B cell (primary cell): ENCODE data around the gene FOXF1. TPM values are rescaled to one million over a fixed set of nuclear protein-coding genes. Genes with fewer than 3 reads are reported as not detected.

Experiments
- ATAC-seq: fragments of 200-7000 bp; cut with Tn5 transposase; one replicate; pipeline ENCODE4 v1.10.0; 2021; ENCODE audit warnings: low read depth, mild to moderate bottlenecking, moderate number of reproducible peaks, moderate library complexity
- CTCF ChIA-PET: fragments of 350-600 bp; sonication (Branson Sonifier 250); formaldehyde crosslinking; loops from one replicate; lab custom pipeline; 2021; ENCODE audit warnings: antibody characterized with exemption, inconsistent platforms; lab: Charles Lee
- POLR2A ChIA-PET: fragments of 350-600 bp; sonication (Branson Sonifier 250); formaldehyde crosslinking; loops from one replicate; lab custom pipeline; 2021; ENCODE audit warnings: antibody characterized with exemption; lab: Charles Lee
- DNase-seq: peaks from one replicate; pipeline ENCODE4 v3.0.0; 2013
- H2AFZ ChIP-seq: 2 replicates; pipeline ENCODE4 v1.6.1; 2012; ENCODE audit warnings: mild to moderate bottlenecking, low read depth, low read length; ENCODE audit not compliant: insufficient read depth, poor library complexity, severe bottlenecking
- H3K27ac ChIP-seq, 2 donors: 1 replicate in 1 of 2; 2 replicates in 1 of 2; pipeline ENCODE4 v1.5.1; 2012 to 2013; ENCODE audit warnings: low read length in 2 of 2, mild to moderate bottlenecking in 2 of 2, moderate library complexity in 1 of 2
- H3K27me3 ChIP-seq, 4 experiments: fragments of 200-600 bp in 1 of 4; sonication (generic) in 1 of 4; replicated peaks in 1 of 4; 1 replicate in 2 of 4; 2 replicates in 2 of 4; pipeline versions ENCODE4 v1.6.1 to v1.7.0; 2013 to 2016; ENCODE audit warnings: low read length in 3 of 4, mild to moderate bottlenecking in 2 of 4, mixed read lengths in 1 of 4, moderate library complexity in 1 of 4; ENCODE audit not compliant: insufficient read depth in 4 of 4, control insufficient read depth in 3 of 4; ENCODE audit errors: control extremely low read depth in 1 of 4
- H3K36me3 ChIP-seq, 2 experiments: replicated peaks in 1 of 2; 1 replicate in 1 of 2; 2 replicates in 1 of 2; pipeline versions ENCODE4 v1.6.1 to v1.7.1; 2013; ENCODE audit warnings: low read length in 1 of 2; ENCODE audit not compliant: insufficient read depth in 2 of 2, control insufficient read depth in 1 of 2; ENCODE audit errors: control extremely low read depth in 1 of 2, extremely low read depth in 1 of 2
- H3K4me1 ChIP-seq, 2 donors: fragments of 200-600 bp in 1 of 2; sonication (generic) in 1 of 2; 1 replicate in 1 of 2; 2 replicates in 1 of 2; pipeline versions ENCODE4 v1.5.1 to v1.6.1; 2013 to 2017; ENCODE audit warnings: low read length in 2 of 2; ENCODE audit not compliant: control insufficient read depth in 2 of 2, insufficient read depth in 2 of 2
- H3K4me2 ChIP-seq: replicated peaks from 2 replicates; pipeline ENCODE3; 2012; ENCODE audit warnings: mild to moderate bottlenecking, low read depth, low read length; ENCODE audit not compliant: poor library complexity, severe bottlenecking
- H3K4me3 ChIP-seq, 5 experiments: fragments of 200-600 bp in 1 of 5; sonication (generic) in 1 of 5; 1 replicate in 3 of 5; 2 replicates in 2 of 5; pipeline versions ENCODE4 v1.5.1 to v1.7.0; 2011 to 2016; ENCODE audit warnings: low read length in 4 of 5, mild to moderate bottlenecking in 4 of 5, low read depth in 2 of 5, control low read depth in 1 of 5, moderate library complexity in 1 of 5; ENCODE audit not compliant: insufficient read depth in 1 of 5; ENCODE audit errors: control extremely low read depth in 1 of 5, extremely low read depth in 1 of 5
- H3K79me2 ChIP-seq: fragments of 200-600 bp; sonication (generic); one replicate; pipeline ENCODE4 v1.6.0; 2016; ENCODE audit warnings: low read length; ENCODE audit not compliant: control insufficient read depth, insufficient read depth
- H3K9ac ChIP-seq: fragments of 200-600 bp; sonication (generic); 2 replicates; pipeline ENCODE4 v1.6.1; 2017; ENCODE audit warnings: mild to moderate bottlenecking, low read length, moderate library complexity
- H3K9me3 ChIP-seq, 3 donors: one replicate each; pipeline versions ENCODE4 v1.6.1 to v1.7.1; 2013; ENCODE audit warnings: low read length in 2 of 3; ENCODE audit not compliant: control insufficient read depth in 2 of 3, insufficient read depth in 1 of 3; ENCODE audit errors: control extremely low read depth in 1 of 3
- H4K20me1 ChIP-seq: 2 replicates; pipeline ENCODE4 v1.6.0; 2012; ENCODE audit warnings: mild to moderate bottlenecking, low read length; ENCODE audit not compliant: insufficient read depth, control insufficient read depth, poor library complexity, severe bottlenecking
- H3K27ac Mint-ChIP-seq: one replicate; pipeline ENCODE4 v1.8.0; 2021; ENCODE audit warnings: mixed read lengths
- H3K27me3 Mint-ChIP-seq: one replicate; pipeline ENCODE4 v1.8.0; 2021; ENCODE audit warnings: mixed read lengths
- H3K4me1 Mint-ChIP-seq: one replicate; pipeline ENCODE4 v1.8.0; 2021; ENCODE audit warnings: mixed read lengths
- H3K4me3 Mint-ChIP-seq: one replicate; pipeline ENCODE4 v1.8.0; 2021; ENCODE audit warnings: mixed read lengths
- H3K9me3 Mint-ChIP-seq: one replicate; pipeline ENCODE4 v1.8.0; 2022; ENCODE audit warnings: mixed read lengths; ENCODE audit not compliant: insufficient read depth
- EZH2 ChIP-seq: IDR thresholded peaks from 2 replicates; pipeline ENCODE4 v1.6.1; 2012; ENCODE audit warnings: borderline replicate concordance, low read depth, mild to moderate bottlenecking, moderate library complexity, low read length; ENCODE audit not compliant: insufficient read depth, poor library complexity, severe bottlenecking
- WGBS: methylation state at CpG from one replicate; pipeline ENCODE4 v1.1.5; 2013; ENCODE audit warnings: missing lambda C conversion rate; ENCODE audit not compliant: insufficient coverage; 5-methylcytosine and 5-hydroxymethylcytosine counted together
- intact Hi-C: fragments of 100-400 bp; cut with micrococcal nuclease; formaldehyde crosslinking; loops from one replicate; pipeline ENCODE4 v1.10.0; 2022
- polyA plus RNA-seq: library from polyadenylated mRNA; depleted of rRNA; stranded (reverse); fragments of >200 nt; gene quantifications from 2 replicates; pipeline ENCODE4 v1.2.3, GENCODE V29; 2012
- total RNA-seq, 2 donors: library from RNA; stranded (reverse); fragments of 120-200 nt in 1 of 2; gene quantifications; 1 replicate in 1 of 2; 2 replicates in 1 of 2; pipeline versions ENCODE4 v1.2.3 to v1.2.4, GENCODE V29; 2013 to 2022
- TF ChIP-seq, protein P1 (sequence below): fragments of 200-600 bp; IDR thresholded peaks from one replicate; pipeline ENCODE4 v1.8.0; 2022; ENCODE audit warnings: antibody characterized with exemption, mild to moderate bottlenecking

FOXF1 gene
- total and polyA plus RNA-seq, 2 donors (not counting 1 experiment from before 2014, with no cell fraction given) = not detected

DNA sequence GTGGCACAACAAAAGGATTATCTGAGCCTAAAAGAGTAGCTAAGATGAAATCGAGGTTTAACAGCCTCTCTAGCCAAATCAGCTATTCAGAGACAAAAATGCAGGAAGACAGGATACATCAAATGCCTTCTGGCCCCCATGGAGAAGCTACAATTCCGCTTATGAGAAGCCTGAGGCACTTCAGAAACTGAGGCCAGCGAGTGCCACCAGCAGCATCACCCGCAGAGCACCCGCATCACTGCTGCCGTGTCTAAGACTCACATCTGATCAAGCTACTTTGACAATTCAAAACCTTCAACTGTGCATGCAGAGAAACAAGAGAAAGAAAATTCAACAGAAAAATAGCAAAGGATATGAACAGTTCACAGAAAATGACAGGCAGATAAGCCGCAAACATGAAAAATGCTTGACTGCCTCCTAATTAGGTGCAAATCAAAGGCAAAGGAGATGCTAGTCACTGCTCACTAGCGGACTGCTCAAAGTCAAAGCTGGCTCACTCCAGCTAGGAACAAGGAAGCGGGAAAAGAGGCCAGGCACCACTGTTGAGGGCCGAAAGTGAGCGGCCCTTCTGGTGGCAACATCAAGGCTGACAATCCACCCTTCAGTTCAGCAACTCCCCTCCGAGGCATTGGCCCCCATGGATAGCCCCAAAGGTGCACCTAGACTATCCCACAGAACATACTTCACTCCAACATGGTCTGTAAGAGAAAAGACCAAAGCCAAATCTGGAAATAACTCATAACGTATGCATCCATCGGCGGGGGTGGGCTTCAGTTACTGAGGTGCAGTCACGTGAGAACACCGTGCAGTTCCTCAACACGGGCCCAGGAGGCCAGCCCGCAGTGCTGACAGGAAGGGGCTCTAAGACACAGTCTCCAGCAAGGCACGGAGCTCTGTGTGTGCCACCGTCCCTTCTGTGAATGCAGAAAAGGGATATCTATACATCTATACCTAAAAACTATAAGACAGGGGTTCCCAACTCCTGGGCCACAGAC lies 32.7 kb downstream of the FOXF1 start:
- TF ChIP-seq, protein P1, sequence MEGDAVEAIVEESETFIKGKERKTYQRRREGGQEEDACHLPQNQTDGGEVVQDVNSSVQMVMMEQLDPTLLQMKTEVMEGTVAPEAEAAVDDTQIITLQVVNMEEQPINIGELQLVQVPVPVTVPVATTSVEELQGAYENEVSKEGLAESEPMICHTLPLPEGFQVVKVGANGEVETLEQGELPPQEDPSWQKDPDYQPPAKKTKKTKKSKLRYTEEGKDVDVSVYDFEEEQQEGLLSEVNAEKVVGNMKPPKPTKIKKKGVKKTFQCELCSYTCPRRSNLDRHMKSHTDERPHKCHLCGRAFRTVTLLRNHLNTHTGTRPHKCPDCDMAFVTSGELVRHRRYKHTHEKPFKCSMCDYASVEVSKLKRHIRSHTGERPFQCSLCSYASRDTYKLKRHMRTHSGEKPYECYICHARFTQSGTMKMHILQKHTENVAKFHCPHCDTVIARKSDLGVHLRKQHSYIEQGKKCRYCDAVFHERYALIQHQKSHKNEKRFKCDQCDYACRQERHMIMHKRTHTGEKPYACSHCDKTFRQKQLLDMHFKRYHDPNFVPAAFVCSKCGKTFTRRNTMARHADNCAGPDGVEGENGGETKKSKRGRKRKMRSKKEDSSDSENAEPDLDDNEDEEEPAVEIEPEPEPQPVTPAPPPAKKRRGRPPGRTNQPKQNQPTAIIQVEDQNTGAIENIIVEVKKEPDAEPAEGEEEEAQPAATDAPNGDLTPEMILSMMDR = no peak
- no peak for TF ChIP-seq EZH2
- Histone ChIP-seq H3K4me3 (no peak overlapping the region), H3K27ac (no peak overlapping the region), H3K9ac (no peak overlapping the region), H4K20me1 (no peaks in the 10 kb centered on the region), H3K9me3 (no peaks in the 10 kb centered on the region), H3K4me2 (no peak overlapping the region), H2AFZ (no peak overlapping the region), H3K36me3 (peaks cover 0 to 81% of the 10 kb centered on the region in 2 experiments), H3K79me2 (no peaks in the 10 kb centered on the region), H3K27me3 (no peaks in the 10 kb centered on the region), H3K4me1 (no peaks in the 10 kb centered on the region)
- no peak for DNase-seq
- Mint-ChIP-seq H3K9me3 (no peaks in the 10 kb centered on the region), H3K4me1 (no peaks in the 10 kb centered on the region), H3K27me3 (no peaks in the 10 kb centered on the region), H3K4me3 (no peak overlapping the region), H3K27ac (no peak overlapping the region)
- no peak for ATAC-seq
- ChIA-PET POLR2A (no interaction called here), CTCF (no interaction called here)
- intact Hi-C loops = no loop called here
- WGBS = 98% methylated on average over 13 of the region's 21 CpGs

DNA sequence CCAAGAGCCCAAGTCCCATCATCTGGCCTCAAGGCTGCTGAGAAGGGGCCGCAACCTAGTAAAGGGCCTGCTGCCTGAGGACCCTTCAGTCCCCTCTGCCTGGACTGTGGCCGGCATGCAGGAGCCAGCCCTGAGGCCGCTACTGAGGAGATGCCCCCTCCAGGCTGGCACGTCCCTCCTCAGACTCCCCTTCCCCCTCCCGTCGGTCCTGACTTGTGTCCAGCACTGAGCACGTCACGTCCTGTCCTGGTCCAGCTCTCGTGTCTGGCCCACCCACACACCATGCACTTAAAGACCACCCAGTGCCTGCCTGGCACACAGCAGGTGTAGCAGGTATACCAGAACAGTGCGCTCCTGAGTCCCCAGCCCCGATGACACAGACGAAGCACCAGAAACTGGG lies 35.2 kb downstream of the FOXF1 start:
- Histone ChIP-seq H3K27me3 (no peaks in the 10 kb centered on the region), H3K4me3 (no peak overlapping the region), H3K36me3 (peaks cover 0 to 69% of the 10 kb centered on the region in 2 experiments), H3K9me3 (no peaks in the 10 kb centered on the region), H3K79me2 (peaks cover 8% of the 10 kb centered on the region), H2AFZ (no peak overlapping the region), H3K9ac (no peak overlapping the region), H3K4me1 (no peaks in the 10 kb centered on the region), H3K27ac (no peak overlapping the region), H4K20me1 (no peaks in the 10 kb centered on the region), H3K4me2 (no peak overlapping the region)
- Mint-ChIP-seq H3K27ac (no peak overlapping the region), H3K9me3 (no peaks in the 10 kb centered on the region), H3K4me3 (no peak overlapping the region), H3K4me1 (no peaks in the 10 kb centered on the region), H3K27me3 (no peaks in the 10 kb centered on the region)
- intact Hi-C loops = no loop called here
- DNase-seq (no peak), ATAC-seq (no peak)
- no peak for TF ChIP-seq EZH2
- TF ChIP-seq, protein P1 = no peak
- ChIA-PET POLR2A (no interaction called here), CTCF (no interaction called here)
- 81% methylated on average over 12 of the region's 12 CpGs for WGBS
